Nephron (organoid): Measurements from ENCODE around the gene TDRD9.

Source experiments
- H3K27ac Mint-ChIP-seq, 3 experiments: 2 replicates each; pipeline ENCODE4 v1.8.0; 2020; ENCODE audit warnings: mixed read lengths in 3 of 3, mild to moderate bottlenecking in 2 of 3, moderate library complexity in 1 of 3
- H3K27me3 Mint-ChIP-seq: 2 replicates; pipeline ENCODE4 v1.8.0; 2021; ENCODE audit warnings: low read depth, mild to moderate bottlenecking, moderate library complexity, mixed read lengths
- H3K36me3 Mint-ChIP-seq: 2 replicates; pipeline ENCODE4 v1.8.0; 2020; ENCODE audit warnings: low read depth, mixed read lengths
- H3K4me1 Mint-ChIP-seq: 2 replicates; pipeline ENCODE4 v1.8.0; 2020; ENCODE audit warnings: mixed read lengths
- H3K4me3 Mint-ChIP-seq, 3 experiments: 2 replicates each; pipeline ENCODE4 v1.8.0; 2020; ENCODE audit warnings: mild to moderate bottlenecking in 3 of 3, mixed read lengths in 3 of 3, moderate library complexity in 2 of 3
- H3K9me3 Mint-ChIP-seq: 2 replicates; pipeline ENCODE4 v1.8.0; 2020; ENCODE audit warnings: mixed read lengths
- TF ChIP-seq, protein P1 (sequence below), 3 experiments: fragments of 200-600 bp; sonication (generic); IDR thresholded peaks; one replicate each; pipeline ENCODE4 v1.5.0; 2021; ENCODE audit warnings: antibody characterized with exemption in 3 of 3; ENCODE audit not compliant: unreplicated experiment in 3 of 3

The TDRD9 gene

DNA sequence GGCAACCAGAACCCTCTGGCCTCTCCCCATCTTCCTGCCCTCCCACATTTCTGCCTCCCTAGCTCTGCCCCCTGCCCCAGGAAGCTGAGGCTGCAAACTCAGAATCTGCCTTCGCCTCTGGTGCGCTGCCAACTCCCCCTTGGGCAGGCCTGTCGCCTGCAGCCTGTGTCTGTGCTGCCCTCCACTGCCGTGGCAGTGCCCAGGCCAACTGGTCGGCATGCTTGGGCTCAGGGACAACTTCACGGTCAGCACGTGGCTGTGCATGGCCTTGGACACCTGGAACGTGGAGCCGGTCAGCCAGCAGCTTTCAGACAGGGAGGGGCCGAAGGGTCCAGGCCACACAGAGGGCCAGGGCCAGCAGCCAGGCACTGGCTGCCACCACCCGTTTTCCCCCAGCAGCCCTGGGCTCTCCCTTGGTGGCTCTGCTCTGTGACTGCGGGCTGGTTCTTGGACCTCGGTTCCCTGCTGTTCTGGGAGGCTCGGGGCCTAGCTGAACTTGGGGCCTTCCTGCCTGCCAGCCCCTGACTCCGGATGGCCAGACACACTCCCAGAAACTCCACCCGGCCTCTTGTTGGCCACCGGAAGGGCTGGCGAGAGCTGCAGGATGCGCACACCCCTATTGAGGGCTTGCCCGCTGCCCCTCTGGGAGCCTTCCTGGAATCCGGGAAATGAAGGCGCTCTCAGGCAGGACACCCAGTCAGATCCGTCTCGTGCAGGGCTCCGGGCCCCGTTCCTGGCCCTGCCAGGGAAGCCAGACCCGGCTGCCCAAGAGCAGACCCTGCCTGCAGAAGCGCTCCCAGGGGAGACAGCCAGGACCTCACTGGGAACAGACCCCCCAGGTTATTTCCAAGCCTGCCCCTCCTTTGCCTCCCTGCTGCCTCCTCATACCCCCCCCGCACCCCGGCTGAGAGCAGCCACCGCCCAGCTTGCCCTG is 46.7 kb upstream of the TDRD9 start:
- H3K27me3 Mint-ChIP-seq, result peaks cover 8% of the 10 kb centered on the region
- H3K9me3 Mint-ChIP-seq, result no peaks in the 10 kb centered on the region
- peaks cover 34% of the 10 kb centered on the region for H3K4me1 Mint-ChIP-seq
- peak overlapping the region; percentile 74 to 90 (median 90) for H3K27ac Mint-ChIP-seq
- TF ChIP-seq, protein P1, sequence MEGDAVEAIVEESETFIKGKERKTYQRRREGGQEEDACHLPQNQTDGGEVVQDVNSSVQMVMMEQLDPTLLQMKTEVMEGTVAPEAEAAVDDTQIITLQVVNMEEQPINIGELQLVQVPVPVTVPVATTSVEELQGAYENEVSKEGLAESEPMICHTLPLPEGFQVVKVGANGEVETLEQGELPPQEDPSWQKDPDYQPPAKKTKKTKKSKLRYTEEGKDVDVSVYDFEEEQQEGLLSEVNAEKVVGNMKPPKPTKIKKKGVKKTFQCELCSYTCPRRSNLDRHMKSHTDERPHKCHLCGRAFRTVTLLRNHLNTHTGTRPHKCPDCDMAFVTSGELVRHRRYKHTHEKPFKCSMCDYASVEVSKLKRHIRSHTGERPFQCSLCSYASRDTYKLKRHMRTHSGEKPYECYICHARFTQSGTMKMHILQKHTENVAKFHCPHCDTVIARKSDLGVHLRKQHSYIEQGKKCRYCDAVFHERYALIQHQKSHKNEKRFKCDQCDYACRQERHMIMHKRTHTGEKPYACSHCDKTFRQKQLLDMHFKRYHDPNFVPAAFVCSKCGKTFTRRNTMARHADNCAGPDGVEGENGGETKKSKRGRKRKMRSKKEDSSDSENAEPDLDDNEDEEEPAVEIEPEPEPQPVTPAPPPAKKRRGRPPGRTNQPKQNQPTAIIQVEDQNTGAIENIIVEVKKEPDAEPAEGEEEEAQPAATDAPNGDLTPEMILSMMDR (IDR thresholded peaks at IDR 0.05; ENCODE audit: unreplicated experiment in 3 of 3), result no peak
- no peaks in the 10 kb centered on the region for H3K36me3 Mint-ChIP-seq
- peak overlapping the region in 2 of 3 experiments; percentile 27 to 44 for H3K4me3 Mint-ChIP-seq

- no peaks in the 10 kb centered on the region for H3K36me3 Mint-ChIP-seq
- TF ChIP-seq, protein P1 (IDR thresholded peaks at IDR 0.05; ENCODE audit: unreplicated experiment in 3 of 3), result no peak
- H3K27ac Mint-ChIP-seq, result peak overlapping the region; percentile 74 to 90 (median 90)
- peak overlapping the region; percentile 6 to 20 (median 8) for H3K4me3 Mint-ChIP-seq
- H3K27me3 Mint-ChIP-seq, result peaks cover 10% of the 10 kb centered on the region
- H3K9me3 Mint-ChIP-seq, result no peaks in the 10 kb centered on the region
- peaks cover 37% of the 10 kb centered on the region for H3K4me1 Mint-ChIP-seq
Observed at GRCh38 chr14:103882503-103883262, 45.6 kb upstream of the TDRD9 start.

GRCh38 chr14:103883263-103883523 is 45.1 kb upstream of the TDRD9 start:
- TF ChIP-seq, protein P1 (IDR thresholded peaks at IDR 0.05; ENCODE audit: unreplicated experiment in 3 of 3), result no peak
- peaks cover 10% of the 10 kb centered on the region for H3K27me3 Mint-ChIP-seq
- H3K27ac Mint-ChIP-seq, result no peak overlapping the region
- H3K4me3 Mint-ChIP-seq, result no peak overlapping the region
- H3K36me3 Mint-ChIP-seq, result no peaks in the 10 kb centered on the region
- no peaks in the 10 kb centered on the region for H3K9me3 Mint-ChIP-seq
- H3K4me1 Mint-ChIP-seq, result peaks cover 37% of the 10 kb centered on the region

GRCh38 chr14:103884854-103885253 is 43.4 kb upstream of the TDRD9 start:
- Mint-ChIP-seq H3K4me1 (peaks cover 34% of the 10 kb centered on the region), H3K27me3 (peaks cover 10% of the 10 kb centered on the region), H3K27ac (no peak overlapping the region), H3K4me3 (no peak overlapping the region), H3K36me3 (no peaks in the 10 kb centered on the region), H3K9me3 (no peaks in the 10 kb centered on the region)
- TF ChIP-seq, protein P1 (IDR thresholded peaks at IDR 0.05; ENCODE audit: unreplicated experiment in 3 of 3), result no peak

DNA sequence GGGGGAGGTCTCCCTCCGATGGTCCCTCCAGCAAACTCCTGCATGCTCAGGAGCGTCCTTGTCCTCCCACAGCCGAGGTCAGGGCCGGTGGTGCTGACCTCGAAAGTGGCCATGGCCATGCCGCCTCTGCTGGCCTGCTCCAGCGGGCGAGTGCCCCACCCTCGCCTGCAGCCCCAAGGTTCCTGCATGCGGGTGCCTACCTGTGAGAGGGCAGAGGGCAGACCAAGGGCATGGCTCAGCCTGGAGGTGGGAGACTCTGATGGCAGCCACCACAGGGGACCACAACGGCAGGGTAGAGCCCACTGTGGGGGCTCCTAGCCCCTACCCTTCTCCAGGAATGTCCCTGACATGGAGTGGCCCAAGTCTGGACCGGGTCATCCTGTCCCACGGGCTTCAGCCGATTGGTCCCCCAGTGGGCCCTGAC is 42.7 kb upstream of the TDRD9 start:
- TF ChIP-seq, protein P1 (IDR thresholded peaks at IDR 0.05; ENCODE audit: unreplicated experiment in 3 of 3), result no peak
- Mint-ChIP-seq H3K4me3 (no peak overlapping the region), H3K27me3 (peaks cover 10% of the 10 kb centered on the region), H3K9me3 (no peaks in the 10 kb centered on the region), H3K27ac (no peak overlapping the region), H3K4me1 (peaks cover 28% of the 10 kb centered on the region), H3K36me3 (no peaks in the 10 kb centered on the region)
